ENCODE results near the gene HPCAL1. TPM values are rescaled to one million over a fixed set of nuclear protein-coding genes. Genes with fewer than 3 reads are reported as not detected.

Gene HPCAL1
- total and polyA plus RNA-seq, 2 experiments from 2014 or later = 8.3 to 25.4 TPM

- Histone ChIP-seq H3K4me3 (no peak overlapping the region), H2AFZ (0 out of 2 replicates have a peak overlapping the region, but pooled peaks have one; percentile 83), H3K4me1 (ENCODE audit: insufficient read depth) (no peaks in the 10 kb centered on the region), H3K9me2 (ENCODE audit: insufficient read depth) (no peaks in the 10 kb centered on the region), H3F3A (replicated peaks; ENCODE audit: low read depth) (no peaks in the 10 kb centered on the region), H3K79me2 (replicated peaks; ENCODE audit: insufficient read depth) (no peaks in the 10 kb centered on the region), H3K27me3 (ENCODE audit: insufficient read depth) (peaks cover 3% of the 10 kb centered on the region; the same call in 1 of the 2 replicates), H3K27ac (ENCODE audit: low read depth) (no peak overlapping the region), H3K4me2 (no peak overlapping the region), H4K20me1 (replicated peaks; ENCODE audit: insufficient read depth) (no peaks in the 10 kb centered on the region), H3K36me3 (ENCODE audit: insufficient read depth) (0 out of 2 replicates have a peak, but pooled peaks cover 4% of the 10 kb centered on the region)
- Mint-ChIP-seq H3K4me3 (no peak overlapping the region), H3K27ac (no peak overlapping the region), H3K27me3 (ENCODE audit: insufficient read depth, low read depth, poor library complexity) (peaks cover 21% of the 10 kb centered on the region), H3K9me3 (no peaks in the 10 kb centered on the region), H3K36me3 (ENCODE audit: low read depth) (peaks cover 12% of the 10 kb centered on the region), H3K4me1 (peaks cover 3% of the 10 kb centered on the region; the same call in 2 of the 3 replicates)
- DNase-seq (ENCODE audit: low spot score) (peak; percentile 88), ATAC-seq (peak; percentile 72)
- TF ChIP-seq CTCF (conservative IDR thresholded peaks at IDR 0.05; ENCODE audit: low read depth in 2 of 2) (peak; percentile 90 to 99), EZH2phosphoT487 (IDR thresholded peaks at IDR 0.05; ENCODE audit: unreplicated experiment) (no peak)
Measured at GRCh38 chr2:10434886-10435819, 132.4 kb downstream of the HPCAL1 start.

- no peak overlapping the region for H3K4me3 Mint-ChIP-seq
- peaks cover 18% of the 10 kb centered on the region for H3K36me3 Mint-ChIP-seq (ENCODE audit: low read depth)
- no peaks in the 10 kb centered on the region for H3K9me2 ChIP-seq (ENCODE audit: insufficient read depth)
- no peak overlapping the region for H2AFZ ChIP-seq
- no peaks in the 10 kb centered on the region for H3K79me2 ChIP-seq (replicated peaks; ENCODE audit: insufficient read depth)
- H4K20me1 ChIP-seq (replicated peaks; ENCODE audit: insufficient read depth) = no peaks in the 10 kb centered on the region
- 0 out of 2 replicates have a peak, but pooled peaks cover 6% of the 10 kb centered on the region for H3K36me3 ChIP-seq (ENCODE audit: insufficient read depth)
- peaks cover 3% of the 10 kb centered on the region; the same call in 2 of the 3 replicates for H3K4me1 Mint-ChIP-seq
- DNase-seq (ENCODE audit: low spot score) = no peak
- H3K4me1 ChIP-seq (ENCODE audit: insufficient read depth) = no peaks in the 10 kb centered on the region
- no peak for ATAC-seq
- no peak overlapping the region for H3K4me3 ChIP-seq
- H3F3A ChIP-seq (replicated peaks; ENCODE audit: low read depth) = no peaks in the 10 kb centered on the region
- no peak overlapping the region for H3K27ac ChIP-seq (ENCODE audit: low read depth)
- peaks cover 17% of the 10 kb centered on the region for H3K27me3 Mint-ChIP-seq (ENCODE audit: insufficient read depth, low read depth, poor library complexity)
- no peak overlapping the region for H3K4me2 ChIP-seq
- no peak overlapping the region for H3K27ac Mint-ChIP-seq
- peaks cover 3% of the 10 kb centered on the region; the same call in 1 of the 2 replicates for H3K27me3 ChIP-seq (ENCODE audit: insufficient read depth)
- H3K9me3 Mint-ChIP-seq = no peaks in the 10 kb centered on the region
- TF ChIP-seq ZNF462 (CRISPR knock-in tag; IDR thresholded peaks at IDR 0.05) (no peak), STAT1 (IDR thresholded peaks at IDR 0.05; ENCODE audit: unreplicated experiment) (no peak), JUNB (IDR thresholded peaks at IDR 0.05; ENCODE audit: unreplicated experiment) (no peak), EZH2phosphoT487 (IDR thresholded peaks at IDR 0.05; ENCODE audit: unreplicated experiment) (no peak), NANOG (IDR thresholded peaks at IDR 0.05; ENCODE audit: borderline replicate concordance) (no peak), ZNF331 (CRISPR knock-in tag; IDR thresholded peaks at IDR 0.05; ENCODE audit: low read depth) (no peak), CREB1 (CRISPR knock-in tag; IDR thresholded peaks at IDR 0.05; ENCODE audit: low read depth) (no peak), ETS1 (IDR thresholded peaks at IDR 0.05) (no peak)
Measured at GRCh38 chr2:10435820-10436204, 133.1 kb downstream of the HPCAL1 start.

All from GM23338 (cell line).